ENCODE measurements around the gene PBX2. TPM values are rescaled to one million over a fixed set of nuclear protein-coding genes. Genes with fewer than 3 reads are reported as not detected.

Gene PBX2
- total RNA-seq, 1 experiment from 2014 or later: 48.1 TPM

- intact Hi-C loops (cut with micrococcal nuclease): no loop called here
- Mint-ChIP-seq H3K4me1 (ENCODE audit: insufficient read depth, unreplicated experiment) (peaks cover 7% of the 10 kb centered on the region), H3K9me3 (ENCODE audit: unreplicated experiment) (no peaks in the 10 kb centered on the region), H3K4me3 (ENCODE audit: unreplicated experiment) (no peak overlapping the region), H3K27me3 (ENCODE audit: insufficient read depth, unreplicated experiment) (no peaks in the 10 kb centered on the region), H3K36me3 (ENCODE audit: insufficient read depth, unreplicated experiment) (peaks cover 21% of the 10 kb centered on the region), H3K27ac (ENCODE audit: low read depth, unreplicated experiment) (no peak overlapping the region)
- no peak for TF ChIP-seq CTCF (IDR thresholded peaks at IDR 0.05; ENCODE audit: unreplicated experiment)
- ChIA-PET POLR2A (interaction anchor here (1.2 to 1.3 kb wide), 2 partner anchors 11 to 14 kb away, joined by 3 read pairs; no protein-coding TSS in a partner anchor), CTCF (no interaction called here)
- BruUV-seq (replicated peaks): TSS peak; percentile 61
- DNase-seq (ENCODE audit: unreplicated experiment): no peak
These were observed 21.7 kb downstream of the PBX2 start for GRCh38 chr6:32168350-32168749.

GRCh38 chr6:32167761-32168262 lies 22.2 kb downstream of the PBX2 start:
- Mint-ChIP-seq H3K36me3 (ENCODE audit: insufficient read depth, unreplicated experiment) (peaks cover 21% of the 10 kb centered on the region), H3K4me1 (ENCODE audit: insufficient read depth, unreplicated experiment) (peaks cover 1% of the 10 kb centered on the region), H3K27ac (ENCODE audit: low read depth, unreplicated experiment) (no peak overlapping the region), H3K9me3 (ENCODE audit: unreplicated experiment) (no peaks in the 10 kb centered on the region), H3K4me3 (ENCODE audit: unreplicated experiment) (no peak overlapping the region), H3K27me3 (ENCODE audit: insufficient read depth, unreplicated experiment) (no peaks in the 10 kb centered on the region)
- no TSS peak for BruUV-seq (replicated peaks)
- intact Hi-C loops (cut with micrococcal nuclease): no loop called here
- TF ChIP-seq CTCF (IDR thresholded peaks at IDR 0.05; ENCODE audit: unreplicated experiment): no peak
- DNase-seq (ENCODE audit: unreplicated experiment): no peak
- CTCF ChIA-PET: no interaction called here
- POLR2A ChIA-PET: interaction anchor here (1.0 to 1.2 kb wide), 2 partner anchors 9 to 11 kb away, joined by 3 to 4 read pairs; no protein-coding TSS in a partner anchor

DNA sequence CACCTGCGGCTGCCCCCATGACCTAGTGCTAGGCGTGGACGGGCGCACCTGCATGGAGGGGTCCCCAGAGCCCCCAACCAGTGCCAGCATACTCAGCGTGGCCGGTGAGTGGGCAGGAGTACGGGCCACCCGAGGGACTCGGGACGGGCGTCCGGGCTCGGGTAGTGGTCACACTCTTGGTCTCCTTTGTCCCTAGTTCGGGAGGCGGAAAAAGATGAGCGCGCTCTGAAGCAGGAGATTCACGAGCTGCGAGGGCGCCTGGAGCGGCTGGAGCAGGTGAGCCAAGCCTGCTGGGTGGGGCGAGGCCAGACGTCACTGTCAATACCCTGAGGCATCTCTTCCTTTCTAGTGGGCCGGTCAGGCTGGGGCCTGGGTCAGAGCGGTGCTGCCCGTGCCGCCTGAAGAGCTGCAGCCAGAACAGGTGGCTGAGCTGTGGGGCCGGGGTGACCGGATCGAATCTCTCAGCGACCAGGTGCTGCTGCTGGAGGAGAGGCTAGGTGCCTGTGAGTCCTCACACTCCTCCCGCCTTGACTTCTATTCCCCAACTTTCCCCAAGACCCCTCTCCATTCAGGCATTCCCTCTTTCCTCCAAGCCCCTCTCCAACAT lies 22.7 kb downstream of the PBX2 start:
- POLR2A ChIA-PET: interaction anchor here (1.0 to 1.2 kb wide), 2 partner anchors 10 to 12 kb away, joined by 3 to 4 read pairs; no protein-coding TSS in a partner anchor
- no peaks in the 10 kb centered on the region for H3K4me1 Mint-ChIP-seq (ENCODE audit: insufficient read depth, unreplicated experiment)
- CTCF ChIA-PET: interaction anchor here (0.6 kb wide), 1 partner anchor 94 kb away, joined by 4 read pairs; no protein-coding TSS in a partner anchor
- no peaks in the 10 kb centered on the region for H3K27me3 Mint-ChIP-seq (ENCODE audit: insufficient read depth, unreplicated experiment)
- TF ChIP-seq CTCF (IDR thresholded peaks at IDR 0.05; ENCODE audit: unreplicated experiment): no peak
- DNase-seq (ENCODE audit: unreplicated experiment): no peak
- no peaks in the 10 kb centered on the region for H3K9me3 Mint-ChIP-seq (ENCODE audit: unreplicated experiment)
- H3K36me3 Mint-ChIP-seq (ENCODE audit: insufficient read depth, unreplicated experiment): peaks cover 21% of the 10 kb centered on the region
- no peak overlapping the region for H3K4me3 Mint-ChIP-seq (ENCODE audit: unreplicated experiment)
- H3K27ac Mint-ChIP-seq (ENCODE audit: low read depth, unreplicated experiment): peak overlapping the region; percentile 16
- intact Hi-C loops (cut with micrococcal nuclease): no loop called here
- no TSS peak for BruUV-seq (replicated peaks)

GRCh38 chr6:32166411-32167061 lies 23.5 kb downstream of the PBX2 start:
- ChIA-PET POLR2A (no interaction called here), CTCF (interaction anchor here (0.6 kb wide), 1 partner anchor 93 kb away, joined by 4 read pairs; no protein-coding TSS in a partner anchor)
- DNase-seq (ENCODE audit: unreplicated experiment): no peak
- no peak overlapping the region for H3K4me3 Mint-ChIP-seq (ENCODE audit: unreplicated experiment)
- H3K4me1 Mint-ChIP-seq (ENCODE audit: insufficient read depth, unreplicated experiment): no peaks in the 10 kb centered on the region
- H3K36me3 Mint-ChIP-seq (ENCODE audit: insufficient read depth, unreplicated experiment): peaks cover 26% of the 10 kb centered on the region
- TF ChIP-seq CTCF (IDR thresholded peaks at IDR 0.05; ENCODE audit: unreplicated experiment): no peak
- no peaks in the 10 kb centered on the region for H3K27me3 Mint-ChIP-seq (ENCODE audit: insufficient read depth, unreplicated experiment)
- H3K9me3 Mint-ChIP-seq (ENCODE audit: unreplicated experiment): no peaks in the 10 kb centered on the region
- peak overlapping the region; percentile 16 for H3K27ac Mint-ChIP-seq (ENCODE audit: low read depth, unreplicated experiment)
- intact Hi-C loops (cut with micrococcal nuclease): no loop called here
- no TSS peak for BruUV-seq (replicated peaks)
